Measurements from ENCODE around the gene OLFM1.
"Not testable (repeated sequence)": the region's sequence is repeated elsewhere in the genome, so short reads cannot be mapped to it uniquely, and the experiment has no call there.

OLFM1 gene

DNA sequence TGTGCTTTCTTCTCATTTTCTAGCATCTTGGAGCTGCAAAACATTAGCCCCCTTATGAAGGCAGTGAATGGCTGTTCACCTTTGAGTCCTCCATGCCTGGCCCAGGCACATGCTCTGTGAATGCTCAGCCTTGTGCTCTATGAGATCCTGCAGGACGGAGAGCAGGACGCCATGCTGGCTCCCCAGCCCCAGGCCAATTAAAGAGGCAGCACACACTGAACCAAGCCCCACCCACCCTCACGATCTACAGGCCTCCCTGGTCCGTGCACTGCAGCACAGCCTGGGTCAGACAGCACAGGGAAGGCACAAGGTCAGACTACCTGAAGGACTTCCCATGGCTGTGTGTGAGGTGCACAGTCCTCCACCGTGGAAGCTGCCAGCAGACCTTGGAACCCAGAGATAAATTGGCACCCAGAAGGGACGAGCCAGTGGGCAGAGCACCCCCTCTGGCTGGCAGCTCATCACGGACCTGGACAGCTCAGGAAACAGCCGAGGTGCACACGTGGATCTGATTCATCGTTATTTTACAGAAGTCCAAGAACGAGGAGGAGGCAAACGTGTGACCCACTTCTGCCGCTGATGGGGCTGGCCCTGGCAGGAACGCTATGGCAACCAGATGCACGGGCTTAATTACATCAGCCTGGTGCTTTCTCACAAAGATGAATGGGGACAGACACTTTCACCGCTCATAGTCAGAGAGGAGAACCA is 59.5 kb downstream of the OLFM1 start:
- no peak for DNase-seq (ENCODE audit: low read depth, low spot score)
- TF ChIP-seq EZH2 (IDR thresholded peaks at IDR 0.05): no peak
- no peak for TF ChIP-seq FOXP2 (optimal IDR thresholded peaks at IDR 0.05; ENCODE audit: control extremely low read depth, extremely low read length, insufficient read depth)
- TF ChIP-seq POLR2AphosphoS5 (IDR thresholded peaks at IDR 0.05; ENCODE audit: borderline replicate concordance, low read depth, low read length): no peak
- Histone ChIP-seq H3K4me3 (no peak overlapping the region), H3K36me3 (ENCODE audit: insufficient read depth, low read length) (no peaks in the 10 kb centered on the region), H3K9ac (ENCODE audit: insufficient read length) (no peak overlapping the region), H3K9me3 (ENCODE audit: low read depth, low read length) (no peaks in the 10 kb centered on the region), H3K27ac (no peak overlapping the region)

DNA sequence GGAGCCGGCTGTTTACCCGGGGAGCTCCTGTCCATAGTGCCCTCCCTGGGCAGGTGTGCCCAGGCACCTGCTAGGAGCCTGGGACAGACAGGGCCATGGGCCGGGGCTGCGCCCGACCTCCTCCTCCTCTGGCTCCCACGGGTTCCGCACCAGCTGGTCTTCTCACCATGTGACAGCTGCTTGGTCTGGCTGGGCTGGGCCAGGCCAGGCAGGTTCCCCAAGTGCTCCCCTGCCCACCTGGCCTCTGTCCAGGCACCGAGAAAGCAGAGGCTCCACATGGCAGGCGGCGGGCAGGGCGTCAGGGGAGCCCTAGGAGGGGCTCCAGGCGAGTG is 60.0 kb downstream of the OLFM1 start:
- no peak overlapping the region for H3K4me3 ChIP-seq
- no peak for DNase-seq (ENCODE audit: low read depth, low spot score)
- H3K9me3 ChIP-seq (ENCODE audit: low read depth, low read length): no peaks in the 10 kb centered on the region
- no peaks in the 10 kb centered on the region for H3K36me3 ChIP-seq (ENCODE audit: insufficient read depth, low read length)
- TF ChIP-seq EZH2 (IDR thresholded peaks at IDR 0.05) (no peak), POLR2AphosphoS5 (IDR thresholded peaks at IDR 0.05; ENCODE audit: borderline replicate concordance, low read depth, low read length) (no peak), FOXP2 (optimal IDR thresholded peaks at IDR 0.05; ENCODE audit: control extremely low read depth, extremely low read length, insufficient read depth) (no peak)
- H3K9ac ChIP-seq (ENCODE audit: insufficient read length): no peak overlapping the region
- no peak overlapping the region for H3K27ac ChIP-seq

GRCh38 chr9:135147938-135148337 is 60.5 kb downstream of the OLFM1 start:
- no peak for TF ChIP-seq FOXP2 (optimal IDR thresholded peaks at IDR 0.05; ENCODE audit: control extremely low read depth, extremely low read length, insufficient read depth)
- TF ChIP-seq EZH2 (IDR thresholded peaks at IDR 0.05): no peak
- no peak for TF ChIP-seq POLR2AphosphoS5 (IDR thresholded peaks at IDR 0.05; ENCODE audit: borderline replicate concordance, low read depth, low read length)
- no peak overlapping the region for H3K4me3 ChIP-seq
- H3K36me3 ChIP-seq (ENCODE audit: insufficient read depth, low read length): no peaks in the 10 kb centered on the region
- H3K27ac ChIP-seq: no peak overlapping the region
- H3K9ac ChIP-seq (ENCODE audit: insufficient read length): no peak overlapping the region
- no peak for DNase-seq (ENCODE audit: low read depth, low spot score)
- H3K9me3 ChIP-seq (ENCODE audit: low read depth, low read length): no peaks in the 10 kb centered on the region

- no peak for TF ChIP-seq POLR2AphosphoS5 (IDR thresholded peaks at IDR 0.05; ENCODE audit: borderline replicate concordance, low read depth, low read length)
- Histone ChIP-seq H3K4me3 (no peak overlapping the region), H3K9ac (ENCODE audit: insufficient read length) (no peak overlapping the region), H3K27ac (no peak overlapping the region), H3K9me3 (ENCODE audit: low read depth, low read length) (no peaks in the 10 kb centered on the region), H3K36me3 (ENCODE audit: insufficient read depth, low read length) (no peaks in the 10 kb centered on the region)
- no peak for DNase-seq (ENCODE audit: low read depth, low spot score)
These were observed 60.9 kb downstream of the OLFM1 start for GRCh38 chr9:135148386-135148785.

DNA sequence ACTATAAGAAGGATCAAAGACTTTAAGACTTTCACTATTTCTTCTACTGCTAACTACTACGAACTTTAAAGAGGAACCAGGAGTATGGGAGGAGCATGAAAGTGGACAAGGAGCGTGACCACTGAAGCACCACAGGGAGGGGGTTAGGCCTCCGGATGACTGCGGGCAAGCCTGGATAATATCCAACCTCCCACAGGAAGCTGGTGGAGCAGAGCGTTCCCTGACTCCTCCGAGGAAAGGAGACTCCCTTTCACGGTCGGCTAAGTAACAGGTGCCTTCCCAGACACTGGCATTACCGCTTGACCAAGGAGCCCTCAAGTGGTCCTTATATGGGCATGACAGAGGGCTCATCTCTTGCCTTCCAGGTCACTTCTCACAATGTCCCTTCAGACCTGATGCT is 62.4 kb downstream of the OLFM1 start:
- not testable (repeated sequence) for DNase-seq (ENCODE audit: low read depth, low spot score); H3K27ac ChIP-seq; H3K9me3 ChIP-seq (ENCODE audit: low read depth, low read length); H3K9ac ChIP-seq (ENCODE audit: insufficient read length); H3K36me3 ChIP-seq (ENCODE audit: insufficient read depth, low read length); H3K4me3 ChIP-seq

DNA sequence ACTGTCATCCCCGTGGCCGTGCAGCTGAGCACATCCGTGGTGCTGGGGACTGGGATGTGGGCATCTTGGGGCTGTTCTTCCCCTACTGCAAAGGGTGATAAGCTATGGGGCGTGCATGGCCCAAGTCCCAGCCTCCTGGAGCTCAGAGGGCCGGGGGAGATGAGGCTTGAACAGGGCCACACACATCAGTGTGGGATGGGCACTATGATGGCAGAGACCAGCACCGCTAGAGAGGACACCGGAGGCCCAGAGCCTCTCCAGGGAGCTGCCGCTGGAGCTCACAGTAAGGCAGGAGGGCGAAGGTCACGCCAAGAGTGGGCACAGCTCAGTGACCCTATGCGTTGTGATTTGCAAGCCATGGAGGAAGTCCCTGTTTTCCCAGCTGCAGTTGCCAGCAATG is 63.5 kb downstream of the OLFM1 start:
- H3K9ac ChIP-seq (ENCODE audit: insufficient read length): no peak overlapping the region
- no peak for TF ChIP-seq EZH2 (IDR thresholded peaks at IDR 0.05)
- TF ChIP-seq POLR2AphosphoS5 (IDR thresholded peaks at IDR 0.05; ENCODE audit: borderline replicate concordance, low read depth, low read length): no peak
- TF ChIP-seq FOXP2 (optimal IDR thresholded peaks at IDR 0.05; ENCODE audit: control extremely low read depth, extremely low read length, insufficient read depth): no peak

GRCh38 chr9:135151757-135152613 is 64.5 kb downstream of the OLFM1 start:
- DNase-seq (ENCODE audit: low read depth, low spot score): no peak
- H3K27ac ChIP-seq: no peak overlapping the region
- no peak overlapping the region for H3K4me3 ChIP-seq
- no peak for TF ChIP-seq FOXP2 (optimal IDR thresholded peaks at IDR 0.05; ENCODE audit: control extremely low read depth, extremely low read length, insufficient read depth)
- no peak for TF ChIP-seq EZH2 (IDR thresholded peaks at IDR 0.05)
- TF ChIP-seq POLR2AphosphoS5 (IDR thresholded peaks at IDR 0.05; ENCODE audit: borderline replicate concordance, low read depth, low read length): no peak
- no peak overlapping the region for H3K9ac ChIP-seq (ENCODE audit: insufficient read length)
- H3K36me3 ChIP-seq (ENCODE audit: insufficient read depth, low read length): no peaks in the 10 kb centered on the region
- H3K9me3 ChIP-seq (ENCODE audit: low read depth, low read length): no peaks in the 10 kb centered on the region

More for the DNA sequence above, 63.5 kb downstream of the OLFM1 start:
- H3K27ac ChIP-seq: no peak overlapping the region
- DNase-seq (ENCODE audit: low read depth, low spot score): no peak
- no peak overlapping the region for H3K4me3 ChIP-seq
- no peaks in the 10 kb centered on the region for H3K9me3 ChIP-seq (ENCODE audit: low read depth, low read length)
- no peaks in the 10 kb centered on the region for H3K36me3 ChIP-seq (ENCODE audit: insufficient read depth, low read length)

- Histone ChIP-seq H3K9me3 (ENCODE audit: low read depth, low read length) (no peaks in the 10 kb centered on the region), H3K9ac (ENCODE audit: insufficient read length) (no peak overlapping the region), H3K36me3 (ENCODE audit: insufficient read depth, low read length) (no peaks in the 10 kb centered on the region), H3K4me3 (no peak overlapping the region), H3K27ac (no peak overlapping the region)
- no peak for DNase-seq (ENCODE audit: low read depth, low spot score)
- TF ChIP-seq FOXP2 (optimal IDR thresholded peaks at IDR 0.05; ENCODE audit: control extremely low read depth, extremely low read length, insufficient read depth) (no peak), POLR2AphosphoS5 (IDR thresholded peaks at IDR 0.05; ENCODE audit: borderline replicate concordance, low read depth, low read length) (no peak), EZH2 (IDR thresholded peaks at IDR 0.05) (no peak)
These were observed 65.3 kb downstream of the OLFM1 start for GRCh38 chr9:135152614-135153334.

All from SK-N-MC (cell line).